ENCODE data around the gene KCNC3. TPM values are rescaled to one million over a fixed set of nuclear protein-coding genes. Genes with fewer than 3 reads are reported as not detected.
"Not testable (repeated sequence)": the region's sequence is repeated elsewhere in the genome, so short reads cannot be mapped to it uniquely, and the experiment has no call there.

Gene KCNC3
- total and polyA plus RNA-seq, 2 of the 13 experiments (the other 11 are each of a cell fraction or from before 2014, with no cell fraction given), result 0.29 to 1.7 TPM

GRCh38 chr19:50356691-50357177 lies 27.6 kb upstream of the KCNC3 start (continued):
- TF ChIP-seq ZNF598 (CRISPR knock-in tag; IDR thresholded peaks at IDR 0.05; ENCODE audit: borderline replicate concordance) (no peak), CHD2 (IDR thresholded peaks at IDR 0.05; ENCODE audit: low read depth, low read length) (no peak)

- ATAC-seq; intact Hi-C loops (cut with micrococcal nuclease; ENCODE audit: unreplicated experiment); BruUV-seq (replicated peaks); H3K27me3 ChIP-seq (ENCODE audit: control insufficient read depth in 1 of 2, insufficient read depth in 2 of 2, low read length in 2 of 2); H2AFZ ChIP-seq (ENCODE audit: low read length); H3K4me3 ChIP-seq (replicated peaks in 1 of 3; ENCODE audit: insufficient read depth in 1 of 3, low read depth in 2 of 3, low read length in 3 of 3); H3K79me2 ChIP-seq (ENCODE audit: insufficient read depth, low read length); H3K27ac ChIP-seq (ENCODE audit: extremely low read length, insufficient read depth, low read length); DNase-seq (ENCODE audit: low spot score); POLR2A ChIA-PET; FAIRE-seq; H3K36me3 ChIP-seq (replicated peaks in 1 of 2; ENCODE audit: control insufficient read depth in 1 of 2, insufficient read depth in 2 of 2, low read length in 2 of 2); H3K9me3 ChIP-seq (ENCODE audit: low read length); H3K4me2 ChIP-seq (ENCODE audit: low read depth, low read length); H3K9ac ChIP-seq (ENCODE audit: insufficient read depth, low read depth, low read length); CTCF ChIA-PET (ENCODE audit: low intra/inter-chr PET ratio, low total read pairs); H4K20me1 ChIP-seq (ENCODE audit: insufficient read depth, low read length): not testable (repeated sequence)
- in situ Hi-C loops (cut with HindIII; ENCODE audit: extremely low pct_ligation_motif_present, low pct_unique_long_range_greater_than_20kb), result loop anchor here (25.0 kb wide), 1 partner anchor 434 kb away; the partner anchor contains the start of gene ACP4
- peaks cover 37% of the 10 kb centered on the region for H3K4me1 ChIP-seq (ENCODE audit: insufficient read depth, low read length)
- 94% methylated on average over 7 of the region's 7 CpGs for WGBS (ENCODE audit: low lambda C conversion rate)
Observed at GRCh38 chr19:50353487-50353880, 24.3 kb upstream of the KCNC3 start.

- H3K36me3 ChIP-seq (replicated peaks in 1 of 2; ENCODE audit: control insufficient read depth in 1 of 2, insufficient read depth in 2 of 2, low read length in 2 of 2), result no peaks in the 10 kb centered on the region
- no peak overlapping the region for H3K9ac ChIP-seq (ENCODE audit: insufficient read depth, low read depth, low read length)
- H3K79me2 ChIP-seq (ENCODE audit: insufficient read depth, low read length), result no peaks in the 10 kb centered on the region
- H3K9me3 ChIP-seq (ENCODE audit: low read length), result no peaks in the 10 kb centered on the region
- intact Hi-C loops (cut with micrococcal nuclease; ENCODE audit: unreplicated experiment), result no loop called here
- H3K4me3 ChIP-seq (replicated peaks in 1 of 3; ENCODE audit: insufficient read depth in 1 of 3, low read depth in 2 of 3, low read length in 3 of 3), result no peak overlapping the region
- no peaks in the 10 kb centered on the region for H4K20me1 ChIP-seq (ENCODE audit: insufficient read depth, low read length)
- FAIRE-seq, result no peak
- ChIA-PET CTCF (ENCODE audit: low intra/inter-chr PET ratio, low total read pairs) (no interaction called here), POLR2A (no interaction called here)
- DNase-seq (ENCODE audit: low spot score), result no peak
- no peaks in the 10 kb centered on the region for H3K27me3 ChIP-seq (ENCODE audit: control insufficient read depth in 1 of 2, insufficient read depth in 2 of 2, low read length in 2 of 2)
- peaks cover 42% of the 10 kb centered on the region for H3K4me1 ChIP-seq (ENCODE audit: insufficient read depth, low read length)
- BruUV-seq (replicated peaks), result no TSS peak
- H2AFZ ChIP-seq (ENCODE audit: low read length), result no peak overlapping the region
- TF ChIP-seq DMAP1 (CRISPR knock-in tag; IDR thresholded peaks at IDR 0.05), result no peak
- no peak for TF ChIP-seq SP140L (CRISPR knock-in tag; IDR thresholded peaks at IDR 0.05; ENCODE audit: borderline replicate concordance)
- no peak for TF ChIP-seq TOPORS (CRISPR knock-in tag; IDR thresholded peaks at IDR 0.05)
- TF ChIP-seq ZNF850 (CRISPR knock-in tag; conservative IDR thresholded peaks at IDR 0.05), result no peak
- TF ChIP-seq ZBTB14 (CRISPR knock-in tag; IDR thresholded peaks at IDR 0.05), result no peak
- TF ChIP-seq ZBTB10 (CRISPR knock-in tag; IDR thresholded peaks at IDR 0.05; ENCODE audit: borderline replicate concordance), result no peak
- TF ChIP-seq STAT6 (CRISPR knock-in tag; IDR thresholded peaks at IDR 0.05; ENCODE audit: borderline replicate concordance), result no peak
- no peak for TF ChIP-seq MIXL1 (CRISPR knock-in tag; IDR thresholded peaks at IDR 0.05)
- TF ChIP-seq HMGA1 (CRISPR knock-in tag; conservative IDR thresholded peaks at IDR 0.05), result no peak
- no peak overlapping the region for H3K27ac ChIP-seq (ENCODE audit: extremely low read length, insufficient read depth, low read length)
- WGBS (ENCODE audit: low lambda C conversion rate), result 76% methylated on average over 3 of the region's 4 CpGs
- H3K4me2 ChIP-seq (ENCODE audit: low read depth, low read length), result no peak overlapping the region
- in situ Hi-C loops (cut with HindIII; ENCODE audit: extremely low pct_ligation_motif_present, low pct_unique_long_range_greater_than_20kb), result loop anchor here (25.0 kb wide), 1 partner anchor 435 kb away; the partner anchor contains the start of gene ACP4
- no peak for ATAC-seq
Observed at GRCh38 chr19:50352242-50352641, 23.1 kb upstream of the KCNC3 start.

Measured in HepG2 (cell line).